Measurements from ENCODE around the gene CDH2.

DNA sequence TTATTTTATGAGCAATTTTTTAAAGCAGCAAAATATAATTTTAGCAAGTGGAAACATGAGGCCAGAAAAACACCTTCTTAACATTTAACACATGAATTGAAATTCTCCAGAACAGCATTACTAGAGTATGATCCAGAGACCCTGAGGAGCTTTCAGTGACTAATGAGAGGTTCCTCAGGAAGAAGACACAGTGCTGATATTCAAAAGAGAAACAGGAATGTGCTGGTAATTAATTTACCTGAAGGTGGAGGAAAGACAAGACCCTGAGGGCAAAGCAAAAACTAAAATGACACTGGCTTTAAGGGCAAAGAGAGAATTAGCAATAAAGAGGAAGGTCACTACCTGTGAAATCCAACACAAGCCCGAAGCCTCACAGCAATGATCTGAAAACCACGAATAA lies 97.0 kb downstream of the CDH2 start:
- TF ChIP-seq ZFP30 (CRISPR knock-in tag; IDR thresholded peaks at IDR 0.05) = no peak
- TF ChIP-seq, protein P1, sequence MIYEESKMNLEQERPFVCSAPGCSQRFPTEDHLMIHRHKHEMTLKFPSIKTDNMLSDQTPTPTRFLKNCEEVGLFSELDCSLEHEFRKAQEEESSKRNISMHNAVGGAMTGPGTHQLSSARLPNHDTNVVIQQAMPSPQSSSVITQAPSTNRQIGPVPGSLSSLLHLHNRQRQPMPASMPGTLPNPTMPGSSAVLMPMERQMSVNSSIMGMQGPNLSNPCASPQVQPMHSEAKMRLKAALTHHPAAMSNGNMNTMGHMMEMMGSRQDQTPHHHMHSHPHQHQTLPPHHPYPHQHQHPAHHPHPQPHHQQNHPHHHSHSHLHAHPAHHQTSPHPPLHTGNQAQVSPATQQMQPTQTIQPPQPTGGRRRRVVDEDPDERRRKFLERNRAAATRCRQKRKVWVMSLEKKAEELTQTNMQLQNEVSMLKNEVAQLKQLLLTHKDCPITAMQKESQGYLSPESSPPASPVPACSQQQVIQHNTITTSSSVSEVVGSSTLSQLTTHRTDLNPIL (CRISPR knock-in tag; IDR thresholded peaks at IDR 0.05; ENCODE audit: low read depth) = no peak
- no peak for TF ChIP-seq BACH2 (CRISPR knock-in tag; IDR thresholded peaks at IDR 0.05; ENCODE audit: borderline replicate concordance)
- no peak for TF ChIP-seq ZC3H10 (CRISPR knock-in tag; IDR thresholded peaks at IDR 0.05)
- TF ChIP-seq, protein P2, sequence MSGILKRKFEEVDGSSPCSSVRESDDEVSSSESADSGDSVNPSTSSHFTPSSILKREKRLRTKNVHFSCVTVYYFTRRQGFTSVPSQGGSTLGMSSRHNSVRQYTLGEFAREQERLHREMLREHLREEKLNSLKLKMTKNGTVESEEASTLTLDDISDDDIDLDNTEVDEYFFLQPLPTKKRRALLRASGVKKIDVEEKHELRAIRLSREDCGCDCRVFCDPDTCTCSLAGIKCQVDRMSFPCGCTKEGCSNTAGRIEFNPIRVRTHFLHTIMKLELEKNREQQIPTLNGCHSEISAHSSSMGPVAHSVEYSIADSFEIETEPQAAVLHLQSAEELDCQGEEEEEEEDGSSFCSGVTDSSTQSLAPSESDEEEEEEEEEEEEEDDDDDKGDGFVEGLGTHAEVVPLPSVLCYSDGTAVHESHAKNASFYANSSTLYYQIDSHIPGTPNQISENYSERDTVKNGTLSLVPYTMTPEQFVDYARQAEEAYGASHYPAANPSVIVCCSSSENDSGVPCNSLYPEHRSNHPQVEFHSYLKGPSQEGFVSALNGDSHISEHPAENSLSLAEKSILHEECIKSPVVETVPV (CRISPR knock-in tag; IDR thresholded peaks at IDR 0.05) = no peak
